Kidney (tissue), 14 donors: ENCODE measurements around the gene SPIN1. TPM values are rescaled to one million over a fixed set of nuclear protein-coding genes. Genes with fewer than 3 reads are reported as not detected.

Experiments used
- DNase-seq, 5 donors: peaks; one replicate each; pipeline ENCODE4 v3.0.0-alpha.2; 2013 to 2020
- FAIRE-seq: peaks from 2 replicates; lab custom pipeline; 2012; peaks lifted over from hg19 to GRCh38; lab: Jason Lieb, UNC
- H3K27ac ChIP-seq, 2 donors: one replicate each; pipeline ENCODE4 v1.7.0; 2013; ENCODE audit warnings: low read depth in 2 of 2, low read length in 2 of 2, inconsistent platforms in 1 of 2
- H3K27me3 ChIP-seq: one replicate; pipeline ENCODE4 v1.7.1; 2013; ENCODE audit warnings: low read length, inconsistent platforms; ENCODE audit not compliant: control insufficient read depth, insufficient read depth
- H3K36me3 ChIP-seq, 3 donors: one replicate each; pipeline versions ENCODE4 v1.7.0 to v1.7.1; 2013; ENCODE audit warnings: low read length in 3 of 3, control low read depth in 1 of 3, inconsistent platforms in 1 of 3; ENCODE audit not compliant: insufficient read depth in 3 of 3, control insufficient read depth in 2 of 3
- H3K4me1 ChIP-seq, 3 donors: one replicate each; pipeline versions ENCODE4 v1.7.0 to v1.7.1; 2013; ENCODE audit warnings: low read length in 3 of 3, inconsistent platforms in 1 of 3, low read depth in 1 of 3; ENCODE audit not compliant: control insufficient read depth in 2 of 3, insufficient read depth in 2 of 3
- H3K4me3 ChIP-seq, 3 donors: one replicate each; pipeline versions ENCODE4 v1.7.0 to v1.8.1; 2013; ENCODE audit warnings: low read length in 3 of 3, control low read depth in 1 of 3, inconsistent platforms in 1 of 3
- H3K9ac ChIP-seq, 3 donors: one replicate each; pipeline versions ENCODE4 v1.7.0 to v1.7.1; 2013; ENCODE audit warnings: low read length in 3 of 3, control low read depth in 1 of 3, inconsistent platforms in 1 of 3
- H3K9me3 ChIP-seq, 3 donors: one replicate each; pipeline versions ENCODE4 v1.7.0 to v1.7.1; 2013; ENCODE audit warnings: low read length in 3 of 3, control low read depth in 1 of 3, inconsistent platforms in 1 of 3; ENCODE audit not compliant: control insufficient read depth in 2 of 3, insufficient read depth in 1 of 3
- CTCF ChIP-seq: IDR thresholded peaks from 3 replicates; pipeline ENCODE4 v1.5.1; 2012; ENCODE audit warnings: mild to moderate bottlenecking, moderate library complexity, borderline replicate concordance; ENCODE audit not compliant: insufficient read depth; ENCODE audit errors: extremely low read depth
- intact Hi-C: fragments of 100-400 bp; cut with DNase I; formaldehyde crosslinking; loops from one replicate; pipeline ENCODE4 v1.11.1; 2022
- polyA plus RNA-seq: library from polyadenylated mRNA; stranded (reverse); fragments of 350-450 nt; fragmentation: Illumina TruSeq; extraction: RNeasy Lipid Tissue Mini Kit (QIAGEN cat#74804); gene quantifications from one replicate; pipeline ENCODE4 v1.2.3, GENCODE V29; 2014; ENCODE audit warnings: low read depth, low replicate concordance; ENCODE audit not compliant: insufficient read depth
- total RNA-seq: library from RNA; stranded (reverse); fragmentation: NEBNext Ultra II Directional; extraction: Animal tissue kit (Norgen Biotek cat#: 25700); gene quantifications from one replicate; pipeline ENCODE4 v1.2.1, GENCODE V29; 2021
- donor health status: control.
- donor health status: control.
- donor health status: control.
- donor health status: control.
- donor health status: control.
- donor health status: DM: yes; HTN: yes; CAD: no.
- donor health status: Normal renal cell carcinoma (clear cell type).

The SPIN1 gene
- total and polyA plus RNA-seq, 2 donors from 2014 or later = 27.9 to 88.7 TPM

- no peak for TF ChIP-seq CTCF
- Histone ChIP-seq H3K9me3 (no peaks in the 10 kb centered on the region), H3K27me3 (no peaks in the 10 kb centered on the region), H3K4me1 (no peaks in the 10 kb centered on the region), H3K36me3 (peaks cover under 1 to 2% (median 2%) of the 10 kb centered on the region in 3 donors), H3K9ac (no peak overlapping the region), H3K27ac (no peak overlapping the region), H3K4me3 (no peak overlapping the region)
- DNase-seq (no peak), FAIRE-seq (no peak)
- intact Hi-C loops = no loop called here
These were observed 93.7 kb downstream of the SPIN1 start for GRCh38 chr9:88481933-88482332.

GRCh38 chr9:88488166-88488565 lies 99.9 kb downstream of the SPIN1 start:
- DNase-seq (no peak), FAIRE-seq (no peak)
- Histone ChIP-seq H3K4me1 (no peaks in the 10 kb centered on the region), H3K27ac (no peak overlapping the region), H3K9ac (no peak overlapping the region), H3K36me3 (no peaks in the 10 kb centered on the region), H3K27me3 (no peaks in the 10 kb centered on the region), H3K4me3 (no peak overlapping the region), H3K9me3 (no peaks in the 10 kb centered on the region)
- intact Hi-C loops = no loop called here
- TF ChIP-seq CTCF = no peak

GRCh38 chr9:88494983-88495721 lies 106.9 kb downstream of the SPIN1 start:
- no peak for FAIRE-seq
- intact Hi-C loops = no loop called here
- no peaks in the 10 kb centered on the region for H3K9me3 ChIP-seq

More at GRCh38 chr9:88494983-88495721, 106.9 kb downstream of the SPIN1 start:
- Histone ChIP-seq H3K4me3 (no peak overlapping the region), H3K4me1 (no peaks in the 10 kb centered on the region), H3K9ac (no peak overlapping the region), H3K36me3 (no peaks in the 10 kb centered on the region), H3K27me3 (no peaks in the 10 kb centered on the region), H3K27ac (no peak overlapping the region)
- no peak for TF ChIP-seq CTCF
- no peak for DNase-seq
